Measurements from ENCODE around the gene TMEM225B. TPM values are rescaled to one million over a fixed set of nuclear protein-coding genes. Genes with fewer than 3 reads are reported as not detected.
"Not testable (repeated sequence)": the region's sequence is repeated elsewhere in the genome, so short reads cannot be mapped to it uniquely, and the experiment has no call there.

Gene TMEM225B
- total RNA-seq, 2 experiments from 2014 or later, result 1.0 TPM

DNA sequence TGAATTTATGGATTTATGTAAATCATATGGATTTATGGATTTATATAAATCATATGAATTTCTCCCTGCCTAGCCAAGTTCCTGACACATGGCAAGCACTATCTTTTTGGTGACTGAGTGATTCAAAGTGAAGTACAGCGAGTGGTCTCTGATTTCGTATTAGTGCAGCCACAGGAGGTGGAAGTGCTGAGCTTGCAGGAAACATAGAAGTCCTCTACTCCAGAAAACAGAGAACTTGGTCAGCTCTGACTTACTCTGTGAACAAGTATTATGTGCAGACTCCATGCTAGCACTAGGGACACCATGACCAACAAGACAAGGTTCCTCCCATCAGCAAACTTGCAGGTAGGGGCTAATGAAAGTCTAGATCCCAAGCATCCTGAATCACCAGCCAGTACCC is 53.2 kb downstream of the TMEM225B start:
- no peaks in the 10 kb centered on the region for H3K9me3 Mint-ChIP-seq
- Histone ChIP-seq H3K9me3 (ENCODE audit: control insufficient read depth in 1 of 2, insufficient read depth in 1 of 2, low read length in 2 of 2) (peaks cover 0 to 3% of the 10 kb centered on the region in 2 experiments), H3K27ac (ENCODE audit: low read depth in 1 of 2, low read length in 2 of 2) (no peak overlapping the region), H3K27me3 (ENCODE audit: control insufficient read depth in 1 of 2, insufficient read depth in 2 of 2, low read length in 2 of 2) (no peaks in the 10 kb centered on the region), H3K4me1 (ENCODE audit: insufficient read depth, low read length) (no peaks in the 10 kb centered on the region), H3K36me3 (ENCODE audit: insufficient read depth, low read length) (peaks cover 2% of the 10 kb centered on the region), H3K4me3 (ENCODE audit: low read length) (no peak overlapping the region)
- no peaks in the 10 kb centered on the region for H3K4me1 Mint-ChIP-seq (ENCODE audit: low read depth)
- ATAC-seq (ENCODE audit: poor library complexity) (no peak), DNase-seq (no peak)
- H3K27ac Mint-ChIP-seq, result no peak overlapping the region
- intact Hi-C loops (cut with DNase I, micrococcal nuclease), result no loop called here
- H3K27me3 Mint-ChIP-seq, result no peaks in the 10 kb centered on the region
- ChIA-PET CTCF (no interaction called here), POLR2A (no interaction called here)
- H3K36me3 Mint-ChIP-seq (ENCODE audit: low read depth), result peaks cover 49% of the 10 kb centered on the region
- no peak overlapping the region for H3K4me3 Mint-ChIP-seq
- TF ChIP-seq CTCF (IDR thresholded peaks at IDR 0.05), result no peak

- Mint-ChIP-seq H3K27ac (no peak overlapping the region), H3K36me3 (ENCODE audit: low read depth) (peaks cover 48% of the 10 kb centered on the region), H3K4me3 (no peak overlapping the region), H3K27me3 (no peaks in the 10 kb centered on the region), H3K4me1 (ENCODE audit: low read depth) (peaks cover 4% of the 10 kb centered on the region), H3K9me3 (no peaks in the 10 kb centered on the region)
- CTCF ChIA-PET, result no interaction called here
- Histone ChIP-seq H3K4me1 (ENCODE audit: insufficient read depth, low read length) (no peaks in the 10 kb centered on the region), H3K27ac (ENCODE audit: low read depth in 1 of 2, low read length in 2 of 2) (no peak overlapping the region), H3K4me3 (ENCODE audit: low read length) (no peak overlapping the region), H3K27me3 (ENCODE audit: control insufficient read depth in 1 of 2, insufficient read depth in 2 of 2, low read length in 2 of 2) (no peaks in the 10 kb centered on the region), H3K9me3 (ENCODE audit: control insufficient read depth in 1 of 2, insufficient read depth in 1 of 2, low read length in 2 of 2) (peaks cover 0 to 3% of the 10 kb centered on the region in 2 experiments), H3K36me3 (ENCODE audit: insufficient read depth, low read length) (peaks cover 2% of the 10 kb centered on the region)
- POLR2A ChIA-PET, result no interaction called here
- ATAC-seq (ENCODE audit: poor library complexity), result no peak
- intact Hi-C loops (cut with DNase I, micrococcal nuclease), result no loop called here
- TF ChIP-seq CTCF (IDR thresholded peaks at IDR 0.05), result no peak
- DNase-seq, result no peak
Measured at GRCh38 chr7:99652671-99653070, 54.6 kb downstream of the TMEM225B start.

- POLR2A ChIA-PET; DNase-seq; H3K9me3 ChIP-seq (ENCODE audit: control insufficient read depth in 1 of 2, insufficient read depth in 1 of 2, low read length in 2 of 2); intact Hi-C loops (cut with DNase I, micrococcal nuclease); H3K4me1 Mint-ChIP-seq (ENCODE audit: low read depth); H3K27me3 Mint-ChIP-seq; CTCF ChIA-PET; H3K4me3 ChIP-seq (ENCODE audit: low read length); H3K27ac Mint-ChIP-seq; H3K4me3 Mint-ChIP-seq; H3K27ac ChIP-seq (ENCODE audit: low read depth in 1 of 2, low read length in 2 of 2); H3K9me3 Mint-ChIP-seq; H3K4me1 ChIP-seq (ENCODE audit: insufficient read depth, low read length); ATAC-seq (ENCODE audit: poor library complexity); H3K36me3 ChIP-seq (ENCODE audit: insufficient read depth, low read length); H3K27me3 ChIP-seq (ENCODE audit: control insufficient read depth in 1 of 2, insufficient read depth in 2 of 2, low read length in 2 of 2): not testable (repeated sequence)
- peaks cover 44% of the 10 kb centered on the region for H3K36me3 Mint-ChIP-seq (ENCODE audit: low read depth)
Measured at GRCh38 chr7:99653269-99653668, 55.2 kb downstream of the TMEM225B start.

GRCh38 chr7:99653754-99654153 is 55.7 kb downstream of the TMEM225B start:
- CTCF ChIA-PET, result no interaction called here
- no peak for ATAC-seq (ENCODE audit: poor library complexity)

DNA sequence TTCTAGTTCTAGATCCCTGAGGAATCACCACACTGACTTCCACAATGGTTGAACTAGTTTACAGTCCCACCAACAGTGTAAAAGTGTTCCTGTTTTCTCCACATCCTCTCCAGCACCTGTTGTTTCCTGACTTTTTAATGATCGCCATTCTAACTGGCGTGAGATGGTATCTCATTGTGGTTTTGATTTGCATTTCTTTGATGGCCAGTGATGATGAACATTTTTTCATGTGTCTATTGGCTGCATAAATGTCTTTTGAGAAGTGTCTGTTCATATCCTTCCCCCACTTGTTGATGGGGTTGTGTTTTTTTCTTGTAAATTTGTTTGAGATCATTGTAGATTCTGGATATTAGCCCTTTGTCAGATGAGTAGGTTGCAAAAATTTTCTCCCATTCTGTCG is 56.6 kb downstream of the TMEM225B start:
- H3K9me3 ChIP-seq (ENCODE audit: control insufficient read depth in 1 of 2, insufficient read depth in 1 of 2, low read length in 2 of 2); H3K27ac ChIP-seq (ENCODE audit: low read depth in 1 of 2, low read length in 2 of 2); H3K4me3 Mint-ChIP-seq; DNase-seq; H3K27ac Mint-ChIP-seq; intact Hi-C loops (cut with DNase I, micrococcal nuclease); H3K27me3 Mint-ChIP-seq; H3K36me3 ChIP-seq (ENCODE audit: insufficient read depth, low read length); POLR2A ChIA-PET; H3K4me3 ChIP-seq (ENCODE audit: low read length); CTCF ChIA-PET; H3K4me1 Mint-ChIP-seq (ENCODE audit: low read depth); ATAC-seq (ENCODE audit: poor library complexity); H3K4me1 ChIP-seq (ENCODE audit: insufficient read depth, low read length); H3K27me3 ChIP-seq (ENCODE audit: control insufficient read depth in 1 of 2, insufficient read depth in 2 of 2, low read length in 2 of 2); H3K9me3 Mint-ChIP-seq: not testable (repeated sequence)
- peaks cover 43% of the 10 kb centered on the region for H3K36me3 Mint-ChIP-seq (ENCODE audit: low read depth)

More at GRCh38 chr7:99653754-99654153, 55.7 kb downstream of the TMEM225B start:
- intact Hi-C loops (cut with DNase I, micrococcal nuclease), result no loop called here
- H3K9me3 Mint-ChIP-seq, result no peaks in the 10 kb centered on the region
- no peaks in the 10 kb centered on the region for H3K27me3 Mint-ChIP-seq
- no peaks in the 10 kb centered on the region for H3K27me3 ChIP-seq (ENCODE audit: control insufficient read depth in 1 of 2, insufficient read depth in 2 of 2, low read length in 2 of 2)
- H3K4me3 Mint-ChIP-seq, result no peak overlapping the region
- POLR2A ChIA-PET, result no interaction called here
- H3K36me3 ChIP-seq (ENCODE audit: insufficient read depth, low read length), result peaks cover 2% of the 10 kb centered on the region
- no peak for TF ChIP-seq CTCF (IDR thresholded peaks at IDR 0.05)
- DNase-seq, result no peak
- H3K36me3 Mint-ChIP-seq (ENCODE audit: low read depth), result peaks cover 43% of the 10 kb centered on the region
- H3K4me1 Mint-ChIP-seq (ENCODE audit: low read depth), result peaks cover 4% of the 10 kb centered on the region
- H3K4me1 ChIP-seq (ENCODE audit: insufficient read depth, low read length), result no peaks in the 10 kb centered on the region
- no peak overlapping the region for H3K27ac Mint-ChIP-seq
- no peak overlapping the region for H3K4me3 ChIP-seq (ENCODE audit: low read length)
- H3K9me3 ChIP-seq (ENCODE audit: control insufficient read depth in 1 of 2, insufficient read depth in 1 of 2, low read length in 2 of 2), result peaks cover 0 to 3% of the 10 kb centered on the region in 2 experiments
- H3K27ac ChIP-seq (ENCODE audit: low read depth in 1 of 2, low read length in 2 of 2), result no peak overlapping the region
